Psoas muscle (tissue), 8 donors: ENCODE results near the gene LDLRAD4. TPM values are rescaled to one million over a fixed set of nuclear protein-coding genes. Genes with fewer than 3 reads are reported as not detected.

Experiments
- ATAC-seq, 4 donors: fragments of 200-7000 bp; cut with Tn5 transposase; one replicate each; pipeline ENCODE4 v1.9.1; 2020; ENCODE audit warnings: moderate library complexity in 3 of 4, mild to moderate bottlenecking in 2 of 4
- DNase-seq, 2 donors: peaks; one replicate each; pipeline ENCODE4 v3.0.0-alpha.2; 2020
- H3K27ac ChIP-seq: fragments of 200-600 bp; one replicate; pipeline ENCODE4 v1.8.0; 2022
- H3K27me3 ChIP-seq, 3 donors: fragments of 200-600 bp in 1 of 3; one replicate each; pipeline versions ENCODE4 v1.6.1 to v1.8.0; 2013 to 2022; ENCODE audit warnings: low read length in 2 of 3, mild to moderate bottlenecking in 2 of 3, moderate library complexity in 1 of 3; ENCODE audit not compliant: insufficient read depth in 3 of 3
- H3K36me3 ChIP-seq, 2 donors: fragments of 200-600 bp in 1 of 2; one replicate each; pipeline versions ENCODE4 v1.6.1 to v1.8.0; 2013 to 2022; ENCODE audit warnings: low read depth in 1 of 2, mild to moderate bottlenecking in 1 of 2, moderate library complexity in 1 of 2; ENCODE audit not compliant: insufficient read depth in 1 of 2
- H3K4me1 ChIP-seq: fragments of 200-600 bp; one replicate; pipeline ENCODE4 v1.8.0; 2022
- H3K4me3 ChIP-seq: fragments of 200-600 bp; one replicate; pipeline ENCODE4 v1.8.0; 2022; ENCODE audit warnings: mild to moderate bottlenecking
- H3K9me3 ChIP-seq: fragments of 200-600 bp; one replicate; pipeline ENCODE4 v1.8.0; 2022
- WGBS, 3 donors: extraction: QIAGEN DNeasy Blood & Tissue Kit; methylation state at CpG; one replicate each; pipeline versions ENCODE4 v1.1.6 to v1.1.7; 2013; 5-methylcytosine and 5-hydroxymethylcytosine counted together
- intact Hi-C, 2 donors: fragments of 100-400 bp; cut with DNase I; formaldehyde crosslinking; loops; one replicate each; pipeline versions ENCODE4 v1.11.0 to v1.14.2; 2022
- polyA plus RNA-seq, 3 donors: library from polyadenylated mRNA; stranded (reverse); fragments of 200-250 nt; gene quantifications; one replicate each; pipeline ENCODE4 v1.2.3, GENCODE V29; 2013
- total RNA-seq, 4 donors: library from RNA; stranded (reverse); fragmentation: NEBNext Ultra II Directional in 2 of 4; extraction: Animal tissue kit (Norgen Biotek cat#: 25700) in 2 of 4; gene quantifications; one replicate each; pipeline versions ENCODE4 v1.2.1 to v1.2.4, GENCODE V29; 2021 to 2023
- TF ChIP-seq, protein P1 (sequence below): fragments of 200-600 bp; IDR thresholded peaks from one replicate; pipeline ENCODE4 v1.8.0; 2022; ENCODE audit warnings: antibody characterized with exemption
- donor health status: healthy with polysubstance abuse.
- donor health status: DM: no; HTN: no; CAD: no; lungs with moderate emphysema.
- donor health status: Bipolar disorder and iron deficiency.
- donor health status: healthy.
- donor health status: DM: yes; HTN: yes; CAD: no.
- donor health status: DM: no; HTN: no; CAD: no.
- donor health status: DM: no; HTN: no; CAD: no.
- donor health status: DM: yes; HTN: yes; CAD: no.

The LDLRAD4 gene
- total and polyA plus RNA-seq, 7 donors = 1.8 to 13.9 (median 3.8) TPM

- TF ChIP-seq, protein P1, sequence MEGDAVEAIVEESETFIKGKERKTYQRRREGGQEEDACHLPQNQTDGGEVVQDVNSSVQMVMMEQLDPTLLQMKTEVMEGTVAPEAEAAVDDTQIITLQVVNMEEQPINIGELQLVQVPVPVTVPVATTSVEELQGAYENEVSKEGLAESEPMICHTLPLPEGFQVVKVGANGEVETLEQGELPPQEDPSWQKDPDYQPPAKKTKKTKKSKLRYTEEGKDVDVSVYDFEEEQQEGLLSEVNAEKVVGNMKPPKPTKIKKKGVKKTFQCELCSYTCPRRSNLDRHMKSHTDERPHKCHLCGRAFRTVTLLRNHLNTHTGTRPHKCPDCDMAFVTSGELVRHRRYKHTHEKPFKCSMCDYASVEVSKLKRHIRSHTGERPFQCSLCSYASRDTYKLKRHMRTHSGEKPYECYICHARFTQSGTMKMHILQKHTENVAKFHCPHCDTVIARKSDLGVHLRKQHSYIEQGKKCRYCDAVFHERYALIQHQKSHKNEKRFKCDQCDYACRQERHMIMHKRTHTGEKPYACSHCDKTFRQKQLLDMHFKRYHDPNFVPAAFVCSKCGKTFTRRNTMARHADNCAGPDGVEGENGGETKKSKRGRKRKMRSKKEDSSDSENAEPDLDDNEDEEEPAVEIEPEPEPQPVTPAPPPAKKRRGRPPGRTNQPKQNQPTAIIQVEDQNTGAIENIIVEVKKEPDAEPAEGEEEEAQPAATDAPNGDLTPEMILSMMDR = no peak
- Histone ChIP-seq H3K9me3 (no peaks in the 10 kb centered on the region), H3K36me3 (no peaks in the 10 kb centered on the region), H3K4me3 (no peak overlapping the region), H3K4me1 (peaks cover 9% of the 10 kb centered on the region), H3K27me3 (no peaks in the 10 kb centered on the region), H3K27ac (no peak overlapping the region)
- DNase-seq = no peak
- no peak for ATAC-seq
- intact Hi-C loops = loop anchor here in 1 of 2 donors (10.0 kb wide), 1 partner anchor 46 kb away; no protein-coding TSS in a partner anchor
- 86 to 91% (median 87%) methylated on average over 14 of the region's 14 CpGs for WGBS, 3 donors
Measured at GRCh38 chr18:13568443-13569392, 350.2 kb downstream of the LDLRAD4 start.

DNA sequence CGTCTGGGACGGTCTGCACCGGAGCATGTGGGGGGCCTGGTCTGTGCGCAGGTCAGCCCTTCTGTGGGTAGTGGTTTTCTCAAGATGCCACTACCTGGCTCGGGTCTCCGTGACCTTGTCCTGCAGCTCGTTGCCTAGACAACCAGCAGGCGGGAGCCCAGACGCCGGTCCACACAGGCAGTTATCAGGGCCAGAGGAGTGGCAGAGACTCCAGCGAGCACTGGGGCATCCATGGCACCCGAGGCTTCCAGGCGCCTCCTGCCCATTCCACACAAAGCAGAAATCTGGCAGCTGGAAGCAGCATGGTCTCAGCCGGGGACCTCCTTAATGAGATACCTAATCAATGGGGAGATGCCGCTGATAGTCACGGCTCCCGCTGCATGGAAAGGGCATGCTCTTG, 351.7 kb downstream of the LDLRAD4 start:
- Histone ChIP-seq H3K27ac (no peak overlapping the region), H3K4me3 (no peak overlapping the region), H3K36me3 (no peaks in the 10 kb centered on the region), H3K27me3 (no peaks in the 10 kb centered on the region), H3K4me1 (peaks cover 6% of the 10 kb centered on the region), H3K9me3 (no peaks in the 10 kb centered on the region)
- intact Hi-C loops = no loop called here
- no peak for DNase-seq
- ATAC-seq = no peak
- TF ChIP-seq, protein P1 = no peak
- 84 to 92% (median 90%) methylated on average over 17 of the region's 17 CpGs for WGBS, 3 donors

- ATAC-seq = no peak
- TF ChIP-seq, protein P1 = no peak
- Histone ChIP-seq H3K27ac (no peak overlapping the region), H3K36me3 (no peaks in the 10 kb centered on the region), H3K4me3 (no peak overlapping the region), H3K9me3 (no peaks in the 10 kb centered on the region), H3K4me1 (peaks cover 3% of the 10 kb centered on the region), H3K27me3 (no peaks in the 10 kb centered on the region)
- intact Hi-C loops = no loop called here
- no peak for DNase-seq
- 91 to 94% (median 94%) methylated on average over 7 of the region's 7 CpGs for WGBS, 3 donors
Measured at GRCh38 chr18:13570856-13571495, 352.4 kb downstream of the LDLRAD4 start.

- Histone ChIP-seq H3K4me3 (no peak overlapping the region), H3K36me3 (no peaks in the 10 kb centered on the region), H3K27ac (no peak overlapping the region), H3K27me3 (no peaks in the 10 kb centered on the region), H3K9me3 (no peaks in the 10 kb centered on the region), H3K4me1 (no peaks in the 10 kb centered on the region)
- 91 to 96% (median 95%) methylated on average over 5 of the region's 5 CpGs for WGBS, 3 donors
- DNase-seq (no peak), ATAC-seq (no peak)
- TF ChIP-seq, protein P1 = no peak
- intact Hi-C loops = no loop called here
Measured at GRCh38 chr18:13572148-13572547, 353.6 kb downstream of the LDLRAD4 start.
